ENCODE data around the gene FOXN4. TPM values are rescaled to one million over a fixed set of nuclear protein-coding genes. Genes with fewer than 3 reads are reported as not detected.

FOXN4 gene
- total and polyA plus RNA-seq, 2 of the 13 experiments (the other 11 are each of a cell fraction or from before 2014, with no cell fraction given): 0.11 TPM; not detected in 1

- TF ChIP-seq HDAC2 (CRISPR knock-in tag; IDR thresholded peaks at IDR 0.05) (no peak), AFF4 (CRISPR knock-in tag; IDR thresholded peaks at IDR 0.05) (no peak), ZNF709 (CRISPR knock-in tag; IDR thresholded peaks at IDR 0.05) (no peak), RCOR2 (CRISPR knock-in tag; IDR thresholded peaks at IDR 0.05) (no peak), STAG1 (CRISPR knock-in tag; IDR thresholded peaks at IDR 0.05) (peak; percentile 81)
- TF ChIP-seq, protein P1, sequence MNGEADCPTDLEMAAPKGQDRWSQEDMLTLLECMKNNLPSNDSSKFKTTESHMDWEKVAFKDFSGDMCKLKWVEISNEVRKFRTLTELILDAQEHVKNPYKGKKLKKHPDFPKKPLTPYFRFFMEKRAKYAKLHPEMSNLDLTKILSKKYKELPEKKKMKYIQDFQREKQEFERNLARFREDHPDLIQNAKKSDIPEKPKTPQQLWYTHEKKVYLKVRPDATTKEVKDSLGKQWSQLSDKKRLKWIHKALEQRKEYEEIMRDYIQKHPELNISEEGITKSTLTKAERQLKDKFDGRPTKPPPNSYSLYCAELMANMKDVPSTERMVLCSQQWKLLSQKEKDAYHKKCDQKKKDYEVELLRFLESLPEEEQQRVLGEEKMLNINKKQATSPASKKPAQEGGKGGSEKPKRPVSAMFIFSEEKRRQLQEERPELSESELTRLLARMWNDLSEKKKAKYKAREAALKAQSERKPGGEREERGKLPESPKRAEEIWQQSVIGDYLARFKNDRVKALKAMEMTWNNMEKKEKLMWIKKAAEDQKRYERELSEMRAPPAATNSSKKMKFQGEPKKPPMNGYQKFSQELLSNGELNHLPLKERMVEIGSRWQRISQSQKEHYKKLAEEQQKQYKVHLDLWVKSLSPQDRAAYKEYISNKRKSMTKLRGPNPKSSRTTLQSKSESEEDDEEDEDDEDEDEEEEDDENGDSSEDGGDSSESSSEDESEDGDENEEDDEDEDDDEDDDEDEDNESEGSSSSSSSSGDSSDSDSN (CRISPR knock-in tag; IDR thresholded peaks at IDR 0.05): no peak
- TF ChIP-seq, protein P2, sequence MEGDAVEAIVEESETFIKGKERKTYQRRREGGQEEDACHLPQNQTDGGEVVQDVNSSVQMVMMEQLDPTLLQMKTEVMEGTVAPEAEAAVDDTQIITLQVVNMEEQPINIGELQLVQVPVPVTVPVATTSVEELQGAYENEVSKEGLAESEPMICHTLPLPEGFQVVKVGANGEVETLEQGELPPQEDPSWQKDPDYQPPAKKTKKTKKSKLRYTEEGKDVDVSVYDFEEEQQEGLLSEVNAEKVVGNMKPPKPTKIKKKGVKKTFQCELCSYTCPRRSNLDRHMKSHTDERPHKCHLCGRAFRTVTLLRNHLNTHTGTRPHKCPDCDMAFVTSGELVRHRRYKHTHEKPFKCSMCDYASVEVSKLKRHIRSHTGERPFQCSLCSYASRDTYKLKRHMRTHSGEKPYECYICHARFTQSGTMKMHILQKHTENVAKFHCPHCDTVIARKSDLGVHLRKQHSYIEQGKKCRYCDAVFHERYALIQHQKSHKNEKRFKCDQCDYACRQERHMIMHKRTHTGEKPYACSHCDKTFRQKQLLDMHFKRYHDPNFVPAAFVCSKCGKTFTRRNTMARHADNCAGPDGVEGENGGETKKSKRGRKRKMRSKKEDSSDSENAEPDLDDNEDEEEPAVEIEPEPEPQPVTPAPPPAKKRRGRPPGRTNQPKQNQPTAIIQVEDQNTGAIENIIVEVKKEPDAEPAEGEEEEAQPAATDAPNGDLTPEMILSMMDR (CRISPR knock-in tag; IDR thresholded peaks at IDR 0.05): peak; percentile 63
- TF ChIP-seq, protein P3, sequence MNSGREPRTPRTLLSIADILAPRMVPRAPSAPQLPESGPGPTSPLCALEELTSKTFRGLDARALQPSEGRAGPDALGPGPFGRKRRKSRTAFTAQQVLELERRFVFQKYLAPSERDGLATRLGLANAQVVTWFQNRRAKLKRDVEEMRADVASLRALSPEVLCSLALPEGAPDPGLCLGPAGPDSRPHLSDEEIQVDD (CRISPR knock-in tag; IDR thresholded peaks at IDR 0.05; ENCODE audit: borderline replicate concordance): no peak
Observed at GRCh38 chr12:109255377-109255776, 53.7 kb downstream of the FOXN4 start (continued).
